ENCODE data around the gene PARVA. TPM values are rescaled to one million over a fixed set of nuclear protein-coding genes. Genes with fewer than 3 reads are reported as not detected.

PARVA gene
- polyA plus RNA-seq, 3 donors, result not detected

GRCh38 chr11:12536566-12536965 is 159.2 kb downstream of the PARVA start:
- H4K20me1 ChIP-seq (ENCODE audit: insufficient read depth, low read length), result no peaks in the 10 kb centered on the region
- H3K36me3 ChIP-seq (replicated peaks in 1 of 2; ENCODE audit: control insufficient read depth in 1 of 2, insufficient read depth in 2 of 2, low read length in 2 of 2), result no peaks in the 10 kb centered on the region
- no peaks in the 10 kb centered on the region for H3K27me3 ChIP-seq (ENCODE audit: control insufficient read depth in 2 of 2, insufficient read depth in 2 of 2, low read length in 2 of 2)
- Mint-ChIP-seq H3K9me3 (peaks cover 0 to 2% (median 0%) of the 10 kb centered on the region in 7 donors), H3K4me1 (no peaks in the 10 kb centered on the region), H3K27ac (no peak overlapping the region), H3K36me3 (no peaks in the 10 kb centered on the region), H3K4me3 (no peak overlapping the region), H3K27me3 (ENCODE audit: low read depth in 3 of 3) (peaks cover 4 to 11% (median 9%) of the 10 kb centered on the region in 3 donors)
- intact Hi-C loops (cut with micrococcal nuclease), result no loop called here
- H3K9me3 ChIP-seq (replicated peaks in 1 of 2; ENCODE audit: control insufficient read depth in 1 of 2, insufficient read depth in 1 of 2, low read length in 2 of 2), result no peaks in the 10 kb centered on the region
- 95% methylated on average over 5 of the region's 6 CpGs for WGBS (ENCODE audit: insufficient coverage)
- H3K27ac ChIP-seq (ENCODE audit: low read depth in 1 of 2, low read length in 2 of 2), result no peak overlapping the region
- no peak overlapping the region for H3K4me2 ChIP-seq (replicated peaks; ENCODE audit: extremely low read depth, low read length, poor library complexity, severe bottlenecking)
- no peak for DNase-seq
- H3K4me3 ChIP-seq (replicated peaks in 1 of 3; ENCODE audit: low read depth in 2 of 3, low read length in 3 of 3), result no peak overlapping the region
- H2AFZ ChIP-seq (ENCODE audit: insufficient read depth, low read depth, low read length, poor library complexity, severe bottlenecking), result no peak overlapping the region
- H3K79me2 ChIP-seq (ENCODE audit: insufficient read depth, low read length), result no peaks in the 10 kb centered on the region
- no peaks in the 10 kb centered on the region for H3K4me1 ChIP-seq (ENCODE audit: control insufficient read depth in 1 of 2, insufficient read depth in 2 of 2, low read length in 2 of 2)
- TF ChIP-seq, protein P1, sequence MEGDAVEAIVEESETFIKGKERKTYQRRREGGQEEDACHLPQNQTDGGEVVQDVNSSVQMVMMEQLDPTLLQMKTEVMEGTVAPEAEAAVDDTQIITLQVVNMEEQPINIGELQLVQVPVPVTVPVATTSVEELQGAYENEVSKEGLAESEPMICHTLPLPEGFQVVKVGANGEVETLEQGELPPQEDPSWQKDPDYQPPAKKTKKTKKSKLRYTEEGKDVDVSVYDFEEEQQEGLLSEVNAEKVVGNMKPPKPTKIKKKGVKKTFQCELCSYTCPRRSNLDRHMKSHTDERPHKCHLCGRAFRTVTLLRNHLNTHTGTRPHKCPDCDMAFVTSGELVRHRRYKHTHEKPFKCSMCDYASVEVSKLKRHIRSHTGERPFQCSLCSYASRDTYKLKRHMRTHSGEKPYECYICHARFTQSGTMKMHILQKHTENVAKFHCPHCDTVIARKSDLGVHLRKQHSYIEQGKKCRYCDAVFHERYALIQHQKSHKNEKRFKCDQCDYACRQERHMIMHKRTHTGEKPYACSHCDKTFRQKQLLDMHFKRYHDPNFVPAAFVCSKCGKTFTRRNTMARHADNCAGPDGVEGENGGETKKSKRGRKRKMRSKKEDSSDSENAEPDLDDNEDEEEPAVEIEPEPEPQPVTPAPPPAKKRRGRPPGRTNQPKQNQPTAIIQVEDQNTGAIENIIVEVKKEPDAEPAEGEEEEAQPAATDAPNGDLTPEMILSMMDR (IDR thresholded peaks at IDR 0.05), result no peak
- no peak overlapping the region for H3K9ac ChIP-seq (ENCODE audit: insufficient read depth, low read length, poor library complexity, severe bottlenecking)

GRCh38 chr11:12537778-12538401 is 160.5 kb downstream of the PARVA start:
- H2AFZ ChIP-seq (ENCODE audit: insufficient read depth, low read depth, low read length, poor library complexity, severe bottlenecking), result no peak overlapping the region
- H3K27ac Mint-ChIP-seq, result no peak overlapping the region
- no peaks in the 10 kb centered on the region for H3K36me3 ChIP-seq (replicated peaks in 1 of 2; ENCODE audit: control insufficient read depth in 1 of 2, insufficient read depth in 2 of 2, low read length in 2 of 2)
- H3K4me2 ChIP-seq (replicated peaks; ENCODE audit: extremely low read depth, low read length, poor library complexity, severe bottlenecking), result no peak overlapping the region
- WGBS (ENCODE audit: insufficient coverage), result 89% methylated on average over 5 of the region's 6 CpGs
- TF ChIP-seq, protein P1 (IDR thresholded peaks at IDR 0.05), result no peak
- H3K27ac ChIP-seq (ENCODE audit: low read depth in 1 of 2, low read length in 2 of 2), result no peak overlapping the region
- H3K4me1 Mint-ChIP-seq, result no peaks in the 10 kb centered on the region
- no peaks in the 10 kb centered on the region for H3K36me3 Mint-ChIP-seq
- no peak overlapping the region for H3K4me3 Mint-ChIP-seq
- no peaks in the 10 kb centered on the region for H3K4me1 ChIP-seq (ENCODE audit: control insufficient read depth in 1 of 2, insufficient read depth in 2 of 2, low read length in 2 of 2)
- peaks cover 4 to 11% (median 9%) of the 10 kb centered on the region in 3 donors for H3K27me3 Mint-ChIP-seq (ENCODE audit: low read depth in 3 of 3)
- peaks cover 0 to 2% (median 0%) of the 10 kb centered on the region in 7 donors for H3K9me3 Mint-ChIP-seq
- no peaks in the 10 kb centered on the region for H3K27me3 ChIP-seq (ENCODE audit: control insufficient read depth in 2 of 2, insufficient read depth in 2 of 2, low read length in 2 of 2)
- H3K4me3 ChIP-seq (replicated peaks in 1 of 3; ENCODE audit: low read depth in 2 of 3, low read length in 3 of 3), result no peak overlapping the region
- no peak for DNase-seq
- intact Hi-C loops (cut with micrococcal nuclease), result no loop called here
- H3K9ac ChIP-seq (ENCODE audit: insufficient read depth, low read length, poor library complexity, severe bottlenecking), result no peak overlapping the region
- no peaks in the 10 kb centered on the region for H4K20me1 ChIP-seq (ENCODE audit: insufficient read depth, low read length)
- no peaks in the 10 kb centered on the region for H3K79me2 ChIP-seq (ENCODE audit: insufficient read depth, low read length)
- H3K9me3 ChIP-seq (replicated peaks in 1 of 2; ENCODE audit: control insufficient read depth in 1 of 2, insufficient read depth in 1 of 2, low read length in 2 of 2), result no peaks in the 10 kb centered on the region
